ENCODE measurements around the gene PIGZ.
A peak's percentile ranks its signal among the peaks of the same experiment; 100 is the strongest.
"Not testable (repeated sequence)": the region's sequence is repeated elsewhere in the genome, so short reads cannot be mapped to it uniquely, and the experiment has no call there.

The PIGZ gene

GRCh38 chr3:196947860-196948441 lies 20.7 kb downstream of the PIGZ start:
- DNase-seq = no peak

DNA sequence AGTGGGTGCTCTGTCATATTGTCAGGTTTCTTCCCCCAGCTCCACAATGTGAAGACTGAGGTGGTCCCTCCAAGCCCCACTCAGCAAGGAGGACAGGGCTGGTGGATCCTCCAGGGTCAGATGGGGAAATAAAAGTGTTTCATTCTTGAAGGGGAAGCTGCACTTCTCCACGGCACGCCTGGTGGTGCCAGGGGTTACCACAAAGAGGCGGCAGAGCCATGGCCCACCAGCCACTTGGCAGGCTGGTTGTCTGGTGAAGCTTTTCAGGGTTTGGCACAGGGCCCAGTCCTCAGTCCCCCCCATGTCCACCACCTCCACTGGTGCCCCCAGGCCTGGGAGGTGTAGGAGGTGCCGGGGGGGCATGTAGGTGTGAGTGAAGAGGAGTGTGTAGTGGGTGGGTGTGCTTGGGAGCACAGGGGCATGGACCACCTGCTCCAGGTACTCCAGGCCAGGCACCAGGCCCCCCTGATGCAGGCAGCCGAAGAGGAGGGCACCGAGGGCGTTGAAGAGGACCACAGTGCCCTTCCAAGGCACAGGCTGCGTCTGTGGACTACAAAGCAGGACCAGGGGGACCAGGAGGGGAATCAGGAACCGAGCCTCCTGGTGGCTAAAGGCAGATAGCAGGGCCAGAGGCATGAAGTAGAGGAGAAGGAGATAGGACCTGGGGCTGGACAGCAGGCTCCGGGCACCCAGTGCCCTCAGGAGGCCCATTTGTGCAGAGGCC lies 21.3 kb downstream of the PIGZ start:
- DNase-seq = no peak

- DNase-seq = not testable (repeated sequence)
These were observed 24.4 kb downstream of the PIGZ start for GRCh38 chr3:196944037-196944790.

GRCh38 chr3:196942915-196943277 lies 25.7 kb downstream of the PIGZ start:
- DNase-seq = no peak

GRCh38 chr3:196942226-196942914 lies 26.3 kb downstream of the PIGZ start, which contains the start of gene NCBP2:
Gene NCBP2 (minus strand): TSS chr3:196942528. CDS start chr3:196942503, 25 bp downstream.
- DNase-seq = peak; percentile 98 to 99

GRCh38 chr3:196941729-196942225 lies 26.9 kb downstream of the PIGZ start:
- peak; percentile 49 to 61 for DNase-seq

- DNase-seq = no peak
These were observed 30.1 kb downstream of the PIGZ start for GRCh38 chr3:196938576-196938975.

DNA sequence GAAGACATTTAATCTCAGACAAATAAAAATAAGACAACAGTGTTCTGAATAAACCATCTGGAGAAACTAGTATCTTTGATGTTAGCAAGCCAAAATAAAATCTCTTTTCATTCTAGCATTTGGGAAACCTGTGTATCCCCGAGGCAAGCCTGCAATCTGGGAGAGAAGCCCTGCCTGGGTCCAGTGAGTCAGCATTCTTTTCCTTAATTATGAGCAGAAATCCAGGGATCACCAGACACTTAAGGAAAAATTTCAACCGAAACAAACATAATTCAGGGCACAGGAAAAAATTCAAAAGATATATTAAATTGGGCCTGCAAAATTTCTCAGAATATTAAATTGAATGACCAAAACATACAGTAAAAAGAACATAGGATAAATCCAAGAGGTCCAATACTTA lies 30.5 kb downstream of the PIGZ start:
- DNase-seq = no peak

- no peak for DNase-seq
These were observed 32.3 kb downstream of the PIGZ start for GRCh38 chr3:196936288-196936687.

GRCh38 chr3:196932600-196932999 lies 36.0 kb downstream of the PIGZ start:
- no peak for DNase-seq

DNA sequence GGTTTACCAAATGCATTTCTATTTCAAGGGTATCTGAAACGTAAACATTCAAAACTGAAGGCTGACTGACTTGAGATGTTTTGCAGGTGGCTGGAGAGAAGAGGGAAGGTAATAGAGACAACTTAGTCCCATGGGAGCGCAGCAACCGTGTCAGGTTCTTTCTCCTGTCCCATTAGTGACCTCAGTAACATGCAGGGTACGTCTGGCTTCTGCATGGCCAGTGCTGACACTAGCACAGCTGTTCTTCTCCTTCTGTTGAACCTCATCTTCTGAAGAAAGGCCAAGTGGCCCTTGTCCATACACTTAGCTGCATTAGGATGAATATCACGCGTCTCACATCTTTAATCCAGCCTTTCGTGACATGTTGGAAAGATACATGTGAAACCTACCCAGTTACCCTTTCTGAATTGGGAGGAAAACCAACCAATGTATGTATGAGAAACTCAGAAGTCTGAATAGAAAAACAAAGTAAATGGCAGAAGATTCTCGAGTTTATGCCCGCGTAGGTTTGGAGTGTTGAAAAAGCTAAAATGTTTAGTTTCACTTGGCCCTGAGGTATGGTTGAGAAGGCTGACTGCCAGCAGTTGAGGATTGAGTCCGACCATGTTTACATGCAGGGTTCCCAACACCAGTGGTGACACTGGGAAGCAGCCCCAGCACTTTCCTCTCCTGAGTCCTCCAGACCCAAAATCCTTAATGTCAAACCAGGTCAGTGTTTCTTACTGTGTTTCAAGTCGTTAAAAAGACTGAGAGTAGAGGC lies 36.6 kb downstream of the PIGZ start:
- no peak for DNase-seq

- no peak for DNase-seq
These were observed 37.5 kb downstream of the PIGZ start for GRCh38 chr3:196931157-196931556.

- no peak for DNase-seq
These were observed 40.8 kb downstream of the PIGZ start for GRCh38 chr3:196927571-196928453.

- no peak for DNase-seq
These were observed 47.9 kb downstream of the PIGZ start for GRCh38 chr3:196920733-196921132.

DNA sequence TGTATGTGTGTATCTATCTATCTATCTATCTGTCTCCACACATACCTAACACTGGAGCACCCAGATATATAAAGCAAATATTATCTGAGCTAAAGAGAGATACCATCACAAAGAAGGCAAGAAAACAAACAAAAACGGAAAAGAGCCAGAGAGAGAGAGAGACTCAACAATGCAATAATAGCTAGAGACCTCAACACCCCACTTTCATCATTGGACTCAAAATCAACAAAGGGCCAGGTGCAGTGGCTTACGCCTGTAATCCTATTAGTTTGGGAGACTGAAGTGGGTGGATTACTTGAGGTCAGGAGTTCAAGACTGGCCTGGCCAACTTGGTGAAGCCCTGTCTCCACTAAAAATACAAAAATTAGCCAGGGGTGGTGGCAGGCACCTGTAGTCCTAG lies 49.7 kb downstream of the PIGZ start:
- no peak for DNase-seq

- DNase-seq = no peak
These were observed 51.6 kb downstream of the PIGZ start for GRCh38 chr3:196916995-196917394.

- DNase-seq = no peak
These were observed 52.4 kb downstream of the PIGZ start for GRCh38 chr3:196916221-196916620.

GRCh38 chr3:196915375-196915774 lies 53.3 kb downstream of the PIGZ start:
- DNase-seq = no peak

DNA sequence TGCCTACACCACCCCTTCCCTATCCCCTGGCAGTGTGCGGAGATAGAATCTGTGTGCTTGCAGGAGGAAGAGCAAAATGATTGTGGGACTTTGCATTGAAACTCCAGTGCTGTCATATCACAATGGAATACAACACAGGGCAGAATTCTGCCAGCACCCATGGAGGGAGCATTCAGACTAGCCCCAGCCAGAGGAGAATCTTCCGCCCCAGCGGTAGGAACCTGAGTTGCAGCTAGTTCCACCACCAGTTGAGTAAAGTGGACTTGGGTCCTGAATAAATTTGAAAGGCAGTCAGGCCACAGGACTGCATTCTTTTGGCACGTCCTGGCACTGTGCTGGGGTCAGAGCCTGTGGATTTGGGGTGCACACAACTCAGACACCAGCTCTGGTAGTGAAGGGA lies 53.8 kb downstream of the PIGZ start:
- DNase-seq = no peak

DNA sequence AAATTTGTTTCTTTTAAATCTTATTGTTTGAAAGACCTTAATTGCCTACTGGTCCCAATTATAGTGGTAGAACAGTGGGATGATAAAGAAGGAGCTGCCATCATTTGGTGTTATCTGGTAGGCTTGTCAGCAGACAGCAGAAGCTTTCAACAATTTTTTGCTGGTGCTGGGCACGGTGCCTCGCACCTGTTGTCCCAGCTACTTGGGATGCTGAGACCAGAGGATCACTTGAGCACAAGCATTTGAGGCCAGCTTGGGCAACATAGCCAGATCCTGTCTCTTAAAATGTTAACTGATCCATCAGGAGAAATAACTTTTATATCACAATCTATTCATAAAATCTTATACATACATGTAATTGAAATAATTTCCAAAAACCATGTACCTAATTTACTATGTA lies 64.9 kb downstream of the PIGZ start:
- no peak for DNase-seq

GRCh38 chr3:196902296-196902695 lies 66.3 kb downstream of the PIGZ start:
- DNase-seq = no peak

All from CD4-positive, alpha-beta T cell treated with Interleukin-1 beta for 1 hour (primary cell).